Endodermal cell (in vitro differentiated cells): ENCODE measurements around the gene LRRC75B. TPM values are rescaled to one million over a fixed set of nuclear protein-coding genes. Genes with fewer than 3 reads are reported as not detected.
A peak's percentile ranks its signal among the peaks of the same experiment; 100 is the strongest.

Source experiments
- DNase-seq: peaks from one replicate; pipeline ENCODE4 v3.0.0-alpha.2; 2017
- H3K27ac ChIP-seq: 2 replicates; pipeline ENCODE4 v1.5.1; 2013; ENCODE audit warnings: mild to moderate bottlenecking, low read depth, low read length, moderate library complexity
- H3K27me3 ChIP-seq: 2 replicates; pipeline ENCODE4 v1.6.1; 2013; ENCODE audit warnings: mild to moderate bottlenecking, low read length, moderate library complexity; ENCODE audit not compliant: insufficient read depth, control insufficient read depth, poor library complexity, severe bottlenecking
- H3K36me3 ChIP-seq: 2 replicates; pipeline ENCODE4 v1.7.0; 2013; ENCODE audit warnings: mild to moderate bottlenecking, low read length, moderate library complexity; ENCODE audit not compliant: control insufficient read depth, insufficient read depth
- H3K4me1 ChIP-seq: one replicate; pipeline ENCODE4 v1.7.0; 2013; ENCODE audit warnings: low read length; ENCODE audit not compliant: control insufficient read depth, insufficient read depth
- H3K4me3 ChIP-seq: 2 replicates; pipeline ENCODE4 v1.5.1; 2013; ENCODE audit warnings: mild to moderate bottlenecking, low read length, moderate library complexity
- H3K9ac ChIP-seq: 2 replicates; pipeline ENCODE4 v1.6.1; 2013; ENCODE audit warnings: mild to moderate bottlenecking, low read length, moderate library complexity; ENCODE audit not compliant: poor library complexity, severe bottlenecking; ENCODE audit errors: extremely low read depth
- H3K9me3 ChIP-seq: 2 replicates; pipeline ENCODE4 v1.6.1; 2013; ENCODE audit warnings: mild to moderate bottlenecking, low read length, moderate library complexity; ENCODE audit not compliant: control insufficient read depth
- H3K27ac Mint-ChIP-seq: 2 replicates; pipeline ENCODE4 v1.8.0; 2020; ENCODE audit warnings: mixed read lengths
- H3K27me3 Mint-ChIP-seq: 2 replicates; pipeline ENCODE4 v1.8.0; 2021; ENCODE audit warnings: mild to moderate bottlenecking, mixed read lengths; ENCODE audit not compliant: insufficient read depth
- H3K36me3 Mint-ChIP-seq: 2 replicates; pipeline ENCODE4 v1.8.0; 2020; ENCODE audit warnings: low read depth, mixed read lengths
- H3K4me1 Mint-ChIP-seq: 2 replicates; pipeline ENCODE4 v1.8.0; 2020; ENCODE audit warnings: mixed read lengths
- H3K4me3 Mint-ChIP-seq: 2 replicates; pipeline ENCODE4 v1.8.0; 2020; ENCODE audit warnings: mild to moderate bottlenecking, moderate library complexity, mixed read lengths
- H3K9me3 Mint-ChIP-seq: 2 replicates; pipeline ENCODE4 v1.8.0; 2020; ENCODE audit warnings: mild to moderate bottlenecking, mixed read lengths
- WGBS, 2 experiments: methylation state at CpG; one replicate each; pipeline versions ENCODE4 v1.1.5 to v1.1.7; 2013; ENCODE audit warnings: missing lambda C conversion rate in 2 of 2, mixed read lengths in 1 of 2; ENCODE audit not compliant: insufficient coverage in 1 of 2, insufficient read length in 1 of 2; 5-methylcytosine and 5-hydroxymethylcytosine counted together
- total RNA-seq, 2 donors: library from RNA; stranded (reverse); fragmentation: NEBNext Ultra II Directional in 1 of 2; extraction: Animal tissue kit (Norgen Biotek cat#: 25700) in 1 of 2; gene quantifications; 2 replicates in 1 of 2; 3 replicates in 1 of 2; pipeline ENCODE4 v1.2.1, GENCODE V29; 2021
- TF ChIP-seq, protein P1 (sequence below): fragments of 200-600 bp; sonication (generic); conservative IDR thresholded peaks from 2 replicates; pipeline ENCODE4 v1.5.0; 2021; ENCODE audit warnings: antibody characterized with exemption, mild to moderate bottlenecking

LRRC75B gene
- total RNA-seq, 2 donors from 2014 or later = 27.4 to 31.2 TPM

DNA sequence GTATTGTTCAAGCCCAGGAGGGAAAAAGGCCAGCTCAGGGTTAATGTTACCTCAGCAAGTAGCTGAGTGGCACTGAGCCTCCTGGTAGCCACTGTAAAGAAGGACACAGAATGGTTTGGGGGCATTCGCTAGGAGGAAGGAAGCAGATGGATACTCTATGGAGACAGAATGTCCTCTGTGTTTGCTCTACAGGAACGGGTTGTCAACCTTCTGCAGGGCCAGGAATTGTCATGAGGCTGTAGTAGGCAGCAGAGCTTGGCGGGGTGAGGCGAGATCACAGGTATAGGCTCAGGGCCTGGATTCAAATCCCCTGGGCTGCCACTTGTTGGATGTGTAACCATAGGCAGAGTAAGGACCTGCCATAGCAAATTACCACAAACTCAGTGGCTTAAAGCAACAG is 3.0 kb upstream of the LRRC75B start:
- H3K9me3 ChIP-seq = no peaks in the 10 kb centered on the region
- DNase-seq = no peak
- no peaks in the 10 kb centered on the region for H3K36me3 Mint-ChIP-seq
- H3K9me3 Mint-ChIP-seq = no peaks in the 10 kb centered on the region
- H3K9ac ChIP-seq = no peak overlapping the region
- no peaks in the 10 kb centered on the region for H3K27me3 ChIP-seq
- H3K27ac Mint-ChIP-seq = no peak overlapping the region
- H3K4me1 Mint-ChIP-seq = peaks cover 10% of the 10 kb centered on the region
- H3K27ac ChIP-seq = no peak overlapping the region
- TF ChIP-seq, protein P1, sequence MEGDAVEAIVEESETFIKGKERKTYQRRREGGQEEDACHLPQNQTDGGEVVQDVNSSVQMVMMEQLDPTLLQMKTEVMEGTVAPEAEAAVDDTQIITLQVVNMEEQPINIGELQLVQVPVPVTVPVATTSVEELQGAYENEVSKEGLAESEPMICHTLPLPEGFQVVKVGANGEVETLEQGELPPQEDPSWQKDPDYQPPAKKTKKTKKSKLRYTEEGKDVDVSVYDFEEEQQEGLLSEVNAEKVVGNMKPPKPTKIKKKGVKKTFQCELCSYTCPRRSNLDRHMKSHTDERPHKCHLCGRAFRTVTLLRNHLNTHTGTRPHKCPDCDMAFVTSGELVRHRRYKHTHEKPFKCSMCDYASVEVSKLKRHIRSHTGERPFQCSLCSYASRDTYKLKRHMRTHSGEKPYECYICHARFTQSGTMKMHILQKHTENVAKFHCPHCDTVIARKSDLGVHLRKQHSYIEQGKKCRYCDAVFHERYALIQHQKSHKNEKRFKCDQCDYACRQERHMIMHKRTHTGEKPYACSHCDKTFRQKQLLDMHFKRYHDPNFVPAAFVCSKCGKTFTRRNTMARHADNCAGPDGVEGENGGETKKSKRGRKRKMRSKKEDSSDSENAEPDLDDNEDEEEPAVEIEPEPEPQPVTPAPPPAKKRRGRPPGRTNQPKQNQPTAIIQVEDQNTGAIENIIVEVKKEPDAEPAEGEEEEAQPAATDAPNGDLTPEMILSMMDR = no peak
- no peak overlapping the region for H3K4me3 Mint-ChIP-seq
- no peaks in the 10 kb centered on the region for H3K4me1 ChIP-seq
- H3K4me3 ChIP-seq = no peak overlapping the region
- no peaks in the 10 kb centered on the region for H3K36me3 ChIP-seq
- WGBS, 2 experiments = 92% methylated on average over 4 of the region's 4 CpGs
- no peaks in the 10 kb centered on the region for H3K27me3 Mint-ChIP-seq

DNA sequence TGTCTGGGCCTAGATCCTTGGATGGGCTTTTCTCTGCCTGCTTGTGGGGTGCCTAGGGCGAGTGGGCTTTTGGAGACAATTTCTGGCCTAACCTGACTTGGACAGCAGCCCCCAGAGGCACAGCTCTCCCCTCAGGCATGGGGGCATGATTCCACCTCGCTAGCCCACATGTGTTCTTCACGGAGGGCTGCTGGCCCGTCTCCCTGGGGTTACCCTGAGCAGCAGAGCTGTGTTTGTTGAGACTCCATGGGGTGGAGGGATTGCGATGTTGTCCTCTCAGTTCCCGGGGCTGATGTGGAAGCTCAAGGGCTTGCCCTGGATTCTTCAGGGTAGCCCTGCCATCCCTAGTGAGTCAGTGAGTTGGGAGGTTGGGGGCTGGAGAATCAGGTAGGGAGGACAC is 2.4 kb upstream of the LRRC75B start:
- TF ChIP-seq, protein P1 = no peak
- no peak overlapping the region for H3K27ac ChIP-seq
- no peaks in the 10 kb centered on the region for H3K9me3 ChIP-seq

DNA sequence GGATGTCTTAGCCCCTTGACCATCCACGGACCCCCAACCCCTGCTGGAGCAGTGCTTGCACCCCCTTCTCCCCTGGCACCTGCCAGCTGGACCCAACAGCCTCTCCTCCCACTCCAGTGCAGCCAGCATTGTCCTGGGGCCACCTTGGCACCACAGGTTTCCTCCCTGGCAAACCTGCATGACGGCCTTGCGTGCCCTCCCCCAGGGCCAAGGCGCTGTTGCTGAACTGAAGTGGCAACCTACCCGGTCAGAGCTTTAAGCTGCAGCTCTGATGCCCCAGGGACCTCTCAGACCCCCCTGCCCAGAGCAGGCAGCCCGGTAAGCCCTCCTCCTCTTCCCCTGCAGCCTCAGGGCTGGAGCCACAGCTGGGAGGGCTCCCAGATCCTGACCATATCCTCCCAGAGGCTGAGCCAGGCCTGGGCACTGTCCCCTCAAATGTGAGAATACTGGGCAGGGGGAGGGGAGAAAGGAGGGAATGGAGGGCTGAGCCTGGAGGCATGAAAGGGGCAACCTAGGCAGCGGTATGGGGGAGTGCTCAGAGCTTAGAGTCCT is 1.8 kb upstream of the LRRC75B start:
- Mint-ChIP-seq H3K27ac (no peak overlapping the region), H3K4me1 (peaks cover 7% of the 10 kb centered on the region), H3K4me3 (no peak overlapping the region), H3K36me3 (no peaks in the 10 kb centered on the region), H3K27me3 (no peaks in the 10 kb centered on the region), H3K9me3 (no peaks in the 10 kb centered on the region)
- Histone ChIP-seq H3K4me1 (no peaks in the 10 kb centered on the region), H3K27me3 (no peaks in the 10 kb centered on the region), H3K9me3 (no peaks in the 10 kb centered on the region), H3K36me3 (no peaks in the 10 kb centered on the region), H3K9ac (no peak overlapping the region), H3K27ac (no peak overlapping the region), H3K4me3 (no peak overlapping the region)
- DNase-seq = peak; percentile 55
- TF ChIP-seq, protein P1 = no peak
- 84 to 91% methylated on average over 5 to 7 of the region's 7 CpGs for WGBS, 2 experiments

More for the DNA sequence above, 2.4 kb upstream of the LRRC75B start:
- Mint-ChIP-seq H3K4me3 (no peak overlapping the region), H3K27ac (no peak overlapping the region), H3K36me3 (no peaks in the 10 kb centered on the region), H3K9me3 (no peaks in the 10 kb centered on the region), H3K4me1 (peaks cover 10% of the 10 kb centered on the region), H3K27me3 (no peaks in the 10 kb centered on the region)
- no peak for DNase-seq
- H3K27me3 ChIP-seq = no peaks in the 10 kb centered on the region
- no peaks in the 10 kb centered on the region for H3K4me1 ChIP-seq
- H3K4me3 ChIP-seq = no peak overlapping the region
- no peaks in the 10 kb centered on the region for H3K36me3 ChIP-seq
- WGBS, 2 experiments = 92 to 93% methylated on average over 3 to 6 of the region's 6 CpGs
- no peak overlapping the region for H3K9ac ChIP-seq
